SK-N-MC (cell line): ENCODE results near the gene SMARCD1.

ENCODE experiments used
- EZH2 ChIP-seq: fragments of 200-600 bp; sonication (generic); IDR thresholded peaks from one replicate; pipeline ENCODE4 v1.6.1; 2017; ENCODE audit warnings: antibody characterized with exemption
- POLR2AphosphoS5 ChIP-seq: IDR thresholded peaks from 2 replicates; pipeline ENCODE4 v1.6.1; 2012; ENCODE audit warnings: mild to moderate bottlenecking, low read depth, low read length, borderline replicate concordance

DNA sequence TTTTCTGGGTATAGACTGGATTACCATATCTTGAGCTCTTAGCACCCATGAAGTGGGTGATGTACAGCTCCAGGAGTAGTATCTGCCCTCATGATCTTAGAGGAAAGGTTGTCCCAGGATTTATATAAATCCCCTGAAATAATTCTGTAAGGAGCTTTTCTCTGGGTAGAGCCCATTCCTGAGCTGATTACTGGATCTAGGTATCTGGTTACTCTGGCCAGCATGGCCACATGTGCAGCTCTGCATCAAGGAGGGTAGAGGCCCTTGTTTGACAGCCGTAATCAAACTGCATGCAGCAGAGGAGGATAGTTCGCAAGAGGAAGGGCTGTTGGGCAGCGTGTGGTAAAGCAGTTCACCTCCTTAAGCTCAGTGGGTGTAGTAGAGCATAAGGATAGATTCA, 35.4 kb downstream of the SMARCD1 start:
- TF ChIP-seq POLR2AphosphoS5 (no peak), EZH2 (no peak)
